Esophagus squamous epithelium (tissue), 4 donors: Measurements from ENCODE around the gene RPL19.

Experiments
- CTCF ChIP-seq, 6 experiments: fragments of 450-650 bp in 4 of 6; fragments of 200-600 bp in 2 of 6; sonication (generic) in 2 of 6; IDR thresholded peaks; one replicate each; pipeline ENCODE4 v1.5.1; 2016 to 2019; ENCODE audit warnings: antibody characterized with exemption in 6 of 6, mild to moderate bottlenecking in 4 of 6, moderate library complexity in 4 of 6
- POLR2A ChIP-seq, 4 donors: fragments of 450-650 bp; IDR thresholded peaks; one replicate each; pipeline ENCODE4 v1.6.1; 2017; ENCODE audit warnings: antibody characterized with exemption in 4 of 4, mild to moderate bottlenecking in 4 of 4, moderate library complexity in 3 of 4

- TF ChIP-seq CTCF (IDR thresholded peaks at IDR 0.05) = no peak
- TF ChIP-seq POLR2A (IDR thresholded peaks at IDR 0.05) = no peak
Observed at GRCh38 chr17:39150795-39151149, 49.3 kb upstream of the RPL19 start.
